Urinary bladder (tissue), 4 donors: Measurements from ENCODE around the gene MEG3. TPM values are rescaled to one million over a fixed set of nuclear protein-coding genes. Genes with fewer than 3 reads are reported as not detected.
"Not testable (repeated sequence)": the region's sequence is repeated elsewhere in the genome, so short reads cannot be mapped to it uniquely, and the experiment has no call there.

Experiments used
- DNase-seq: peaks from one replicate; pipeline ENCODE4 v3.0.0-alpha.2; 2015; ENCODE audit errors: extremely low spot score
- H3K27ac ChIP-seq: one replicate; pipeline ENCODE4 v1.5.1; 2013; ENCODE audit warnings: low read depth, mild to moderate bottlenecking, moderate library complexity
- H3K36me3 ChIP-seq: one replicate; pipeline ENCODE4 v1.6.1; 2013; ENCODE audit warnings: mild to moderate bottlenecking, moderate library complexity; ENCODE audit not compliant: insufficient read depth
- H3K4me1 ChIP-seq: one replicate; pipeline ENCODE4 v1.6.1; 2013; ENCODE audit warnings: mild to moderate bottlenecking, moderate library complexity; ENCODE audit not compliant: insufficient read depth
- H3K4me3 ChIP-seq: one replicate; pipeline ENCODE4 v1.5.1; 2013; ENCODE audit warnings: low read depth, low read length
- WGBS: extraction: QIAGEN DNeasy Blood & Tissue Kit; methylation state at CpG from one replicate; pipeline ENCODE4 v1.1.7; 2013; 5-methylcytosine and 5-hydroxymethylcytosine counted together
- polyA plus RNA-seq: library from polyadenylated mRNA; stranded (reverse); fragments of 200-250 nt; gene quantifications from one replicate; pipeline ENCODE4 v1.2.3, GENCODE V29; 2013
- total RNA-seq: library from RNA; depleted of rRNA; stranded (reverse); fragments of >200 nt; gene quantifications from one replicate; pipeline ENCODE4 v1.2.3, GENCODE V29; 2014
- donor health status: healthy with polysubstance abuse.
- donor health status: healthy.

Gene MEG3
- total and polyA plus RNA-seq, 2 donors = 53.0 to 530 TPM

GRCh38 chr14:100800041-100800440 lies 25.9 kb upstream of the MEG3 start:
- no peaks in the 10 kb centered on the region for H3K36me3 ChIP-seq
- H3K4me1 ChIP-seq = no peaks in the 10 kb centered on the region
- H3K27ac ChIP-seq = no peak overlapping the region
- 86% methylated on average over 4 of the region's 4 CpGs for WGBS
- H3K4me3 ChIP-seq = no peak overlapping the region
- no peak for DNase-seq

GRCh38 chr14:100801433-100801832 lies 24.5 kb upstream of the MEG3 start:
- not testable (repeated sequence) for DNase-seq, H3K4me1 ChIP-seq, H3K36me3 ChIP-seq, H3K27ac ChIP-seq, H3K4me3 ChIP-seq
- WGBS = 95% methylated on average over 9 of the region's 9 CpGs

DNA sequence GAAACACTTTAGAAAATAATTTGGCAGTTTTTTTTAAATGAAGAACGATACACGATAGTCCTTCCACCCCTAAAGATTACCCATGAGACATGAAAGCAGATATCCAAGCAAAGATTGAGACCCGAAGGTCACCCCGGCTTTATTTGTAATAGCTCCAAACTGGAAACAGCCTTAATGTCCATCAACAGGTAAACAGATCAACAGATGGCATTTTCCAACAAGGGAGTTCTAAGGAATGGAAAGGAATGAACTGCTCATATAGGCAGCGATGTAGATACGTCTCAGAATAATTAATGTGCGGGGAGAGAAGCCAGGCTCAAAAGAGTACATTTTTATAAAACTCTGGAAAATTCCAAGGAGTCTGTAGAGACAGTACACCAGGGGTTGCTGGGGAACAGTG lies 23.7 kb upstream of the MEG3 start:
- no peak overlapping the region for H3K27ac ChIP-seq
- H3K4me1 ChIP-seq = no peaks in the 10 kb centered on the region
- H3K4me3 ChIP-seq = no peak overlapping the region
- WGBS = 81% methylated on average over 7 of the region's 7 CpGs
- no peaks in the 10 kb centered on the region for H3K36me3 ChIP-seq
- no peak for DNase-seq

DNA sequence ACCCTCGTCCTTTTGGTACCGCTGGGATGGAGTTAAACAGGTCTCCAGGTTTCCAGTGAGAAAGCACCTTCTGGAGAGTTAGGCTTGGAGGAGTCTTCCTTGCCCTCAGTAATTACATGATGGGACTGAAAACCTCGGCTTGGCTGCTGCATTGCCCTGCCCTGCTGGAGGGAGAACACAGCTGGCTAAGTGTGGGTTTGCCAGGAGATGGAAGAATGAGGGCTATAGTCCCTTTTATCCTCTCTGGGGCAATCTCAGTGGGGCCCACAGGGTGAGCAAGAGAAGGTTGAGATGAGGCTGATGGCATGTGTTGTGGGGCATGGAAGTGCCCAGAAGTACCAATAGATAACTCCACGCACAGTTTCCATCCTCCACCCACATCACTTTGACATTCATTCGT lies 23.2 kb upstream of the MEG3 start:
- H3K4me1 ChIP-seq = no peaks in the 10 kb centered on the region
- H3K36me3 ChIP-seq = no peaks in the 10 kb centered on the region
- no peak for DNase-seq
- WGBS = 77% methylated on average over 5 of the region's 5 CpGs
- H3K27ac ChIP-seq = no peak overlapping the region
- H3K4me3 ChIP-seq = no peak overlapping the region

- no peaks in the 10 kb centered on the region for H3K4me1 ChIP-seq
- no peak for DNase-seq
- 90% methylated on average over 8 of the region's 8 CpGs for whole genome bisulfite sequencing
- no peaks in the 10 kb centered on the region for H3K36me3 ChIP-seq
- H3K4me3 ChIP-seq = no peak overlapping the region
- H3K27ac ChIP-seq = no peak overlapping the region
Measured at GRCh38 chr14:100803226-100803625, 22.7 kb upstream of the MEG3 start.

DNA sequence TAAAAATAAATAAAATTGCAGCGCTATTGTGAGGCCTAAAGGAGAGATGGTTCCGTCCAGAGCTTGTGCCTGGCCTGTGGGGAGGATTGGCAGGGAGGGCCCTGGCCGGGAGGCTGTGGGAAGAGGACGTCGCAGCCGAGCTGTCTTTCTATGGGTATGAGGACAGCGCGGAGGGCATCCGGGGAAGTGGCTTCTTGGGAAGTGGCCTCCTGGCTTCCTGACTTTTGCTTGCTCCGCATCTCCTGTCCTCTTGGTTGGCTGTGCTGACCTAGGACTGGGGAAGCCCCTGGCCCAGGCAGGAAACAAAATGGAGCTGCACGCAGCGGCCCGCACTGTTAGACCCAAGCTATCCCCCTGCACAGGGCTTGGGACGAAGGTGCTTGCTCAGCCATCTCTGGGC lies 22.2 kb upstream of the MEG3 start:
- WGBS = 92% methylated on average over 14 of the region's 14 CpGs

DNA sequence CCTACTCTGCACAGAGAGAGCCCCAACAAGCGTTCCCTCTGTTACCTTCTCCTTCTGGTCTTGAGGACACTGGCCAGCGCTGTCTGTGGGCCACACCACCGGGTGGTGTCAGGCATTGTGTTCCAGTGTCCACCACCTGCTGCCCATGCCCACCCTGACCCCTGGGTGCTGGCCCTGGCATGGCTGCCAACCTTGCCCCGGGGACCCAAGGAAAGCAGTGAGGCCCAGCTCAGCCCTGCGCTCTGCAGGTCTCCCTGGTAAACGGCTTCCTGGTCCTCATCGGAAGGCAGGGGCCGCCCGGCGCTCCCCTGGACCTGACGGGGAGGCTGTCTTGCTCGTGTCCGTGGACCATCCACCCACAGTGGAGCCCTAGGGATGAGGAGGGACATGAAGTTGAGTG lies 21.8 kb upstream of the MEG3 start:
- DNase-seq = no peak
- Histone ChIP-seq H3K36me3 (no peaks in the 10 kb centered on the region), H3K4me3 (no peak overlapping the region), H3K4me1 (no peaks in the 10 kb centered on the region), H3K27ac (no peak overlapping the region)
- WGBS = 90% methylated on average over 13 of the region's 13 CpGs

More for the DNA sequence above, 22.2 kb upstream of the MEG3 start:
- H3K4me1 ChIP-seq = no peaks in the 10 kb centered on the region
- no peaks in the 10 kb centered on the region for H3K36me3 ChIP-seq
- H3K27ac ChIP-seq = no peak overlapping the region
- DNase-seq = no peak
- no peak overlapping the region for H3K4me3 ChIP-seq

DNA sequence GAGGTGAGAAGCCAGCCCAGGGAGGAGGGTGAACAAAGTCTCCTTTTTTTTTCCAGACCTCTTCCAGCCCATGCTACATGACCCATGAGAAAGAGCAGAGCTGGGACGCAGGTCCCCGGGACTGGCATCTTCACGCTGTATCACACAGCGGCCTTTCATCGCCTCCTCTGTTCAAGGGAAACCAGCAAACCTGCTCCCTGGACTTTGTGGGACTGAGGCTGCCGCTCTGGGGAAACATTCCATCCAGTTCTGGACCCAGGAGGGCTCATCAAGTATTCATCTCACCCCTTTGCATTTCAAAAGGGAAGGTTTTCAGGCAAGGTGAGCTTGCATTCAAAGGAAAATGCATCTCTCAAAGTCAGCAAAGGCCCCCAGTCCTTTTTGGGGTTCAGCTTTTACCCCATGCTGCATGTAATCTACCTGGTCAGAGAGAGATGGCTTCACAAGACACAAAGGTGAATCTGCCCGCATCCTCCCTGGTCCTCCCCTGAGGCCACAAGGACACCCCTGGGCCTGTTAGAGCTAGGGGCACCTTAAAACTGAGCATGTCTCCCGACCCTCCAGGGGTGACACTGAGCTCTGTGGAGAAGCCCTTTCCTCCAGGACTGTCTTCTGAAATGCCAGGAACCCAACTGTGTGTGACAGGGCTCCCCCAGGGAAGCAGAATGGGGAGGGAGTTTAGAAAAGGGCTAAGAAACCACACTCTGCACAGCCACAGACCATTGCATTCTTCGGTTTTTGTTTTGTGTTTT lies 21.2 kb upstream of the MEG3 start:
- H3K27ac ChIP-seq = no peak overlapping the region
- H3K4me1 ChIP-seq = no peaks in the 10 kb centered on the region
- no peak overlapping the region for H3K4me3 ChIP-seq
- no peak for DNase-seq
- WGBS = 88% methylated on average over 9 of the region's 9 CpGs
- H3K36me3 ChIP-seq = no peaks in the 10 kb centered on the region

DNA sequence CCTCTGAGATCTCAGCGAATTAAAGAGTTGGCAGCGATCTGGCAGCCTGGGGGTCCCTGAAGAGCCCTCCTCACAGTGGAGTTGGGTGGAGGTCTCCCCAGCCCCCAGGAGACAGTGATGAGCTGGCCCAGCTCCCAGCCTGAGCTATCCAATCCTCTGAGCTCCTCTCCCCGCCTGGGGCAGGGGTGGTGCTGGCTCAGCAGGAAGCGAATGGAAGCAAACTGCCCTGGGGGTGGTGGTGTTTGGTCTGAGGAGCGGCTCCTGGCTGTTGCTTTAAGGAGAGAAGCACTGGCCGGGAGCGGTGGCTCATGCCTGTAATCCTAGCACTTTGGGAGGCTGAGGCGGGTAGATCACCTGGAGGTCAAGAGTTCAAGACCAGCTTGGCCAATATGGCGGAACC lies 19.5 kb upstream of the MEG3 start:
- Histone ChIP-seq H3K27ac (no peak overlapping the region), H3K4me1 (no peaks in the 10 kb centered on the region), H3K36me3 (no peaks in the 10 kb centered on the region), H3K4me3 (no peak overlapping the region)
- no peak for DNase-seq
- 81% methylated on average over 9 of the region's 9 CpGs for WGBS

DNA sequence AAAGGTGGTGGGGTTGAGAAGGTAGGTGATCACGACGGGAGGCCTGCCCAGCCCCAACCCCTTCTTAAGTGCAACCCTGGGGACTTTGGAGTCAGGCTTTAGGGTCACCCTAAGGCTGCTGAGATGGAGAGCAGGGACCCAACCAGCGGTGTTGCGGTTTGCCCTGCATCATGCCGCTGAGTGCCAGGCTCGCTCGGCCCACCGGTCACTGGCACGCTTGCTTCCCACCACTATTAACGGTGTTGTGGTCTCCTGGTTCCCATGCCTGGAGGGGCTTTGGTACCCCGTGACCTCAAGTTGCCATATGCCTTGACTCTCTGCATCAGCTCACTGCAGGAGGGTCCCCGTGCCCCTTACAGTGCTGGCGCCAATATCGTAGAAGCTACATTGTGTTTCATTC lies 18.4 kb upstream of the MEG3 start:
- DNase-seq = no peak
- Histone ChIP-seq H3K36me3 (no peaks in the 10 kb centered on the region), H3K27ac (no peak overlapping the region), H3K4me3 (no peak overlapping the region), H3K4me1 (no peaks in the 10 kb centered on the region)
- WGBS = 88% methylated on average over 14 of the region's 14 CpGs

- Histone ChIP-seq H3K4me3 (no peak overlapping the region), H3K27ac (no peak overlapping the region), H3K4me1 (no peaks in the 10 kb centered on the region), H3K36me3 (no peaks in the 10 kb centered on the region)
- WGBS = 81% methylated on average over 16 of the region's 16 CpGs
- no peak for DNase-seq
Measured at GRCh38 chr14:100807979-100808734, 17.8 kb upstream of the MEG3 start.

DNA sequence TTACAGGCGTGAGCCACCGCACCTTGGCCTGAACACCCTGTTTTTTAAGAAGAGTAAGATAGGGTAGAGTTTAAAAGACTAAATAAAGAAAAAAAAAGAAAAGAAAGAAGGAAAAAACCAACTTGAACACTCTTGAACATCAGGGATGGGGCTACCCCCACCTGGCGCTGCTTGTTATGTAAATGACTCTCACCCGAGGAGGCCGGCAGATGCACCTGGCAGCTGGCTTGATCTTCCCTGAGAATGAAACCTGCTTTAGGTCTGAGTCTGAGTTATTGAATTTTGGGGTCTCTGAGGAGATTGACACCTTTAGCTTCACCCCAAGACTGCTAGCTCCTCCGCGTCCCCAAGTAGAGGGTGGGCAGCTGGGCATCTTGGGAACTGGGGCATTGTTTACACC lies 15.5 kb upstream of the MEG3 start:
- 87% methylated on average over 7 of the region's 7 CpGs for WGBS
- Histone ChIP-seq H3K36me3 (no peaks in the 10 kb centered on the region), H3K4me3 (no peak overlapping the region), H3K4me1 (no peaks in the 10 kb centered on the region), H3K27ac (no peak overlapping the region)
- no peak for DNase-seq

DNA sequence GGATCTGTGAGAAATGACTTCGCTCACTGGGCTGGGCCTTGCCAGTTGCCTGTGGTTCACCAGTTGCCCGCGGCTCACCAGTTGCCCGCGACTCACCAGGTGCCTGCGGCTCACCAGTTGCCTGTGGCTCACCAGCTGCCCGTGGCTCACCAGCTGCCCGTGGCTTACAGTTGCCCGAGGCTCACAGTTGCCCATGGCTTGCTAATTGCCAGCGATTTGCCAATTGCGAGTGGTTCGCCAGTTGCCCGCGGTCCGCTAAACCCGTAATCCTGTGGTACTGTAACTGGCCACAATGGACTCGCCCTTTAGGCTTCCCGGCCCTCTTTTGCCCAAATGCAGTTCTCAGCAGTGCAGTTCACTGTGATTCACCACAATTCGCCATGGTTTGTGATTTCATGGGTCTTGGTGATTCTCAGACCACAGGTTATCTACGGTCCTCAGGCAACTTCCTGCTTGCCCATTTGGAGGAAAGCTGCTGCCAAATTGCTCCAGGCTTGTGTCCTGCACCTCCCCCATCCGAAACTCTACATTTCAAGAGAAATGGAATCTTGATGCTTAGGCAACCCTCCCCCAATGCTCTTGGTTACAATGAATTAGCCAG lies 15.0 kb upstream of the MEG3 start:
- no peaks in the 10 kb centered on the region for H3K36me3 ChIP-seq
- 64% methylated on average over 21 of the region's 21 CpGs for WGBS
- H3K4me3 ChIP-seq = no peak overlapping the region
- no peaks in the 10 kb centered on the region for H3K4me1 ChIP-seq
- H3K27ac ChIP-seq = no peak overlapping the region
- DNase-seq = no peak

GRCh38 chr14:100813291-100813690 lies 12.6 kb upstream of the MEG3 start:
- no peak overlapping the region for H3K27ac ChIP-seq
- 94% methylated on average over 10 of the region's 10 CpGs for WGBS
- no peaks in the 10 kb centered on the region for H3K4me1 ChIP-seq
- H3K4me3 ChIP-seq = no peak overlapping the region
- no peak for DNase-seq
- no peaks in the 10 kb centered on the region for H3K36me3 ChIP-seq
